ENCODE data around the gene ABHD8.

Gene ABHD8

DNA sequence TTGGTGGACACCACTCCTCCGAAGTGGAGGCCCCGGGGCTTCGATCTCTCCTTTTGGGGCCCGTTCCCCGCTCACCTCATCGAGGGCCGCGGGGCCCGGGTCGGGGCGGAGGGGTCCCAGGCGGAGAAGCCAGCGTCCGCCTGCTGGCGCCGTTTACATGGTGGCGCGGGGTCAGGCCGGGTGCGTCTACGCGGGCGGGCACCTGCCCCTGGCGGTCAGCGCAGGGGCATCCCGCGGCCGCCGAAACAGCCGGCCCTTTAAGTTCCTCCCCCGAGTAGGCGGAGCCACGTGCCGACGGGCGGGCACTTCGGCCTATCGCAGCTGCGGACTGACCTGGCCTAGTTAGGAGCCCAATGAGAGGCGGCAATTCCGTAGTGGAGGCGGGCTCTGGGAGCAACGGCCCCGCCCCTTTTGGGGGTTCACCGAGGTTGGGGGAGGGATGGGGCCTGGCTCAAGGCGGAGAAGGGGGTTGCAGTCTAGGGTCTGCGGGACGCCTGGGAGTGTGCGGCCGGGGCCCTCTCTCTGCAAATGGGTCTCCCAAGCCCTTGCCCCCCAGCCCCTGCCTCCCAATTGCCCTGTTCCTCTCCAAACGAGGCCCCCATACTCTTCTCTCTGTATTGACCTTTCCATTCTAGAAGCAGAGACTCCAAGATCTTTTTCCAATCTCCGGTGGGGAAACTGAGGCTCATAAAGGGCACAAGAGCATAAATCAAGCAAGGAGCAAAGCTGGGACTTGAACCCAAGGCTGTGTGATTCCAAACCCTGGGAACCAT lies at the start of gene ABHD8:
Gene ABHD8 (minus strand): TSS at position 259 of the 773 bp plus-strand sequence. CDS start 1,809 bp downstream, outside the sequence.
- peak; percentile 73 to 75 for ATAC-seq

DNA sequence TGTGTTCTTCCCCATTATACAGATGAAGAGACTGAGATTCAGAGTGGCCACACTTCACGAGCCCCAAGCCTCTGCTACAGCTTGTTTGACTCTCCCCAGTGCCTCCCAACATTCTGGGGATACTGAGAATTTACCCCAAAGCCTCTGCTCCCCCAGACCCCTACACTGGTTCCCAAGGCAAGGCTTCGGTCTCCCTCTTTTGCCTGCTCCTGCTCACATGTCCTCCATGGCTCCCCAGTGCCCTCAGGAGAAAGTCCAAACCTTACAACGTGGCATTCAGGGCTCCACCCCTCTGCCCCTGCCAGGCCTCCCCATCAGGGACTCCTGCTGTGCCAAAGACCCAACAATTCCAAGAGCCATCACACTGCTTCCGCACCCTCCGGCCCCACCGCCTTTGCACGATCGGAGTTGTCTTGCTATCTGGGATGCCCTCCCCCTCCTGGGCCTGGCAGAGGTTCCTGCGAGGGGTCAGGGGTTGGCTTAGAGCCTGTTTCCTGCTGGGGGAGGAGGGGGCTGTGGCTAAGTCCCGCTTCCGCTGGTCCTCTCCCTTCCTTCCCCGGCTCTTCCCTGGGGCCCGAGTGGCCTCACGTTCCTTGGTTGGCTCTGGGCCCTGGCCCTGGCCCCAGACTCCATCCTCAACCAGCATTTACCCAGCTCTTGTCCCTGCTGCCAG lies 49.5 kb upstream of the ABHD8 start:
- no peak for ATAC-seq

- ATAC-seq = no peak
Observed at GRCh38 chr19:17351815-17352435, 48.7 kb upstream of the ABHD8 start.

- no peak for ATAC-seq
Observed at GRCh38 chr19:17348700-17349099, 45.5 kb upstream of the ABHD8 start.

- ATAC-seq = no peak
Observed at GRCh38 chr19:17347877-17348276, 44.7 kb upstream of the ABHD8 start.

GRCh38 chr19:17347361-17347760 lies 44.1 kb upstream of the ABHD8 start:
- no peak for ATAC-seq

DNA sequence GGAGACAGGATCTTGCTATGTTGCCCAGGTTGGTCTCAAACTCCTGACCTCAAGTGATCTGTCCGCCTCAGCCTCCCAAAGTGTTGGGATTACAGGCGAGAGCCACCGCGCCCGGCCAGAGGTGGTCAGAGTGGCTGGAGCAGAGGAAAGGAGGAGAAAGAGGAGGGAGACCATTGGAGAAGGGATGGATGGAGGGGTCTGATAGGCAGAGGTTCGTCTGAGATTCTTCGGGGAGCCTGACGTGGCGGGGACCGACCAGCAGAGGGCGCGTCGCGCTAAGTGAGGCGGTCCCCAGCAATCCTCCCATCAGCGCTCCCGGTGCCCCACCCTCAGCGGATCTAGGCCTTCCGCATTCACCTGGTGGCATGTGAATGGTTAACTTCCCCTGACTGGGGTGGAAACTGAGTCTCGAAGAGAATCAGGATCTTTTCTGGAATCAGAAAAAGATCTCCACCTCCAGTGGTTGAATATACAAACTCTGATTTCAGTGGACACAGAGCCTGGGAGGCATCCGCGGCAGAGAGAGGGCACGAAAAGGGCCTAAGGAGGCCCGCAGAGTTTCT lies 43.0 kb upstream of the ABHD8 start:
- peak; percentile 87 to 97 for ATAC-seq

- ATAC-seq = no peak
Observed at GRCh38 chr19:17341845-17342244, 38.6 kb upstream of the ABHD8 start.

GRCh38 chr19:17341386-17341785 lies 38.2 kb upstream of the ABHD8 start:
- no peak for ATAC-seq

DNA sequence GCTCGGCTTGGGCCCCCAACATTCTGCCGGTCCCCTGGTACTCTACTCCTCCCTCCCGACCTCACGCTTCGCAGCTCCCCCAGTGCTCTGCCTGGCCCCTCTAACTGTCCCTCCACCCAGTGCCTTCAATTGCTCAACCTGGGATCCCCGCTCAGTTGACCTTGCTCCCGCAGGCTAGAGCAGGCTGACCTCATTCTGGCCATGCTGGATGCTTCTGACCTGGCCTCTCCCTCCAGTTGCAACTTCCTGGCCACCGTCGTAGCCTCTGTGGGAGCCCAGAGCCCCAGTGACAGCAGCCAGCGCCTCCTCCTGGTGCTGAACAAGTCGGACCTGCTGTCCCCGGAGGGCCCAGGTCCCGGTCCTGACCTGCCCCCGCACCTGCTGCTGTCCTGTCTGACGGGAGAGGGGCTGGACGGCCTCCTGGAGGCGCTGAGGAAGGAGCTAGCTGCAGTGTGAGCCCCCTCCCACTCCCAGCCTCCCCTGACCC lies 37.7 kb upstream of the ABHD8 start:
- ATAC-seq = no peak

- no peak for ATAC-seq
Observed at GRCh38 chr19:17340302-17340870, 37.2 kb upstream of the ABHD8 start.

GRCh38 chr19:17339088-17339741 lies 36.0 kb upstream of the ABHD8 start:
- no peak for ATAC-seq

DNA sequence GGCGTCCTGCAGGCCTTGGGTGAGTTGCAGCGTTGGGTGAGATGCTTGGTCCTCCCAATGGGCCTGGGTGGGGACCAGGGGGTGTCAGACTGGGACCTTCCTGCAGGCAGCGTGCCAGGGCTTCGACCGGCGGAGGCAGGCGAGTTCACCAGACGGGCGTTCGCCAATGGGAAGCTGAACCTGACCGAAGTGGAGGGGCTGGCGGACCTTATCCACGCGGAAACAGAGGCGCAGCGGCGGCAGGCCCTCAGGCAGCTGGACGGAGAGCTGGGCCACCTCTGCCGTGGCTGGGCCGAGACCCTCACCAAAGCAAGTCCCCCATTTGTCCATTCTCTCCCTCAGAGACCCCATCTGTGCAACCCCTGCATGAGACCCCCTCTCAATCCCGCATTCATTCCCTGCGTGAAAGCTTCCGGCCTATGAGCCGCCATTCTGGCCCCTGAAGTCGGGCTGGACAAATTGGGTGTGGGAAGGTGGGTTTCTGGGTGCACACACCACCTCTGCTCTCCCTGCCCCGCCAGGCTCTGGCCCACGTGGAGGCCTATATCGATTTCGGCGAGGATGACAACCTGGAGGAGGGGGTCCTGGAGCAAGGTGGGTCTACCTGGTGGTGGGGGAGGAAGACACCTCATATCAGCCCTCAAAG lies 35.3 kb upstream of the ABHD8 start:
- ATAC-seq = no peak

DNA sequence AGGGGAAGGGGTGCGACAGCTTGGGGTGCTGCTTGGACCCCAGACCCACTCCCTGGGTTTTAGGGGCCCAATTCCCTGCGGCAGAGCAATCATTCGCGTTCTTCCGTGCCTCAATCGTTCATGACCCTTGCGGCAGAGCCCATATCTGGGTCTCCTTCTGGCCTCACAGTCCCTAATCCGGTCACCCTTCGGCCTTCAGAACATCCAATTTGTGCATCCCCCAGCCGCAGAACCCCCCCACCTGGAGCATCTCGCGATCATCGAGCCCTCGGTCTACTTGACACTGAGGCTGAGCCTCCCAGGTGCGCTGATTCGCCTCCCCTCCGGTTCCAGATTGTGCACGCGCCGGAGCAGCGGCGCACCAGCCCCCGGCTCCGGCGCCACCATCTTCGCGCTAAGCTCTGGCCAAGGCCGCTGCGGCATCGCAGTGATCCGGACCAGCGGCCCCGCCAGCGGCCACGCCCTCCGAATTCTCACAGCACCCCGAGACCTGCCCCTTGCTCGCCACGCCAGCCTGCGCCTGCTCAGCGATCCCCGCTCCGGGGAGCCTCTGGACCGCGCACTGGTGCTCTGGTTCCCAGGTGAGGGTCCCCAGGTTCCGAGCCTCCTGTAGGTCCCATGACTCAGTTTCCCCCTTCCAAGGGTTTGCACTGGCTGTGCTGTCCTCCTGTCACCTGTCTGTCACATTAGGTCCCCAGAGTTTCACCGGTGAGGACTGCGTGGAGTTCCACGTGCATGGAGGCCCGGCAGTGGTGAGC lies 34.6 kb upstream of the ABHD8 start:
- no peak for ATAC-seq

GRCh38 chr19:17336872-17337674 lies 33.8 kb upstream of the ABHD8 start, which contains the start of gene GTPBP3:
Gene GTPBP3 (plus strand): TSS chr19:17337553. CDS start chr19:17337612, 59 bp downstream.
- peak; percentile 90 for ATAC-seq

GRCh38 chr19:17335575-17335974 lies 32.4 kb upstream of the ABHD8 start:
- ATAC-seq = no peak

DNA sequence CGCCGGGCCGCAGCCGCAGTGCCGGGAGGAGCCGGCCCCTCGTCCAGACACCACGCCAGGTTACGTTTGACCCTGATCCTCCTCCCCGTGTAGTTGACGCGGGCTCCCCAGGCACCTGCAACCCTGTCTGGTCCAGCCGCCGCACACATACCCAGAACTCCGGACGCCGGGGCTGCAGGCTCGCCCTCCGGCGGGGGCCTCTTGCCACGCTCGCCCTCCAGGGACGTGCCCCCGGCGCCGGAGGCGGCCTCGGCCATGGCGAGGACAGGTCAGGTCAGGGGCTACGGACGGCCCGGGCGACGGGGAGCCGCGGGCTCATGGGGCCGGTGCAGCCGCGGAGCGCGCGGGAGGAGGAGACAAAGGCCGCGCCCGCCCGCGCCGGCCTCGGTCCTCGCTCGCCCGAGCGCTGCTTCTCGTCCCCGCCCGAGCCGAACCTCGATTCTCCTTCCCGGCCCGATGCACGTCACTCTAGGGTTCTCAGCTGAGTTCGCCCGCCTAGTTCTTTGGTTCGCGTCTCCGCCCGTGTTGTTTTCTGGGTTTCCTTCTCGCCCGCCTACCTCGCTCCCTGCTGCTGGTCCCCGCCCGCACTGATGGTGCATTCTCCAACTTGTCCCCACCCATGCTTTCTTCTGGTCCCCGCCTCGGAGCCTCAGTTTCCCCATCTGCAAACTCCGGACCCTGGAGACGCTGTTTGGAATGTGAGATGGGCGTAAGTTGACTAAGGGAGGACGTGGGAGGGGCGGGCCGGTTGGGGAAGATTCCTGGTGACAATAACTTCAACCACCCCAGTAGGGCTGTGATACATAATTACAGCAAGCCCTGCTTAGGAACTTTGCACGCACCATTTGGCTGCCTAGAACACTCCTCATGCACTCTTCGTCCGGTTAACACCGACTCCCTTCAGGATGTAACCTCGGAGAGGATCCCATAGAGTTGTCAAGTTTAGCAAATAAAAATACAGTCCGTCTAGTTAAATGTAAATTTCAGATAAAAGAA lies 31.5 kb upstream of the ABHD8 start, which contains the start of gene ANO8:
Gene ANO8 (minus strand): TSS at position 442 of the 996 bp plus-strand sequence. CDS start 185 bp downstream, at position 257.
- peak; percentile 58 to 60 for ATAC-seq

DNA sequence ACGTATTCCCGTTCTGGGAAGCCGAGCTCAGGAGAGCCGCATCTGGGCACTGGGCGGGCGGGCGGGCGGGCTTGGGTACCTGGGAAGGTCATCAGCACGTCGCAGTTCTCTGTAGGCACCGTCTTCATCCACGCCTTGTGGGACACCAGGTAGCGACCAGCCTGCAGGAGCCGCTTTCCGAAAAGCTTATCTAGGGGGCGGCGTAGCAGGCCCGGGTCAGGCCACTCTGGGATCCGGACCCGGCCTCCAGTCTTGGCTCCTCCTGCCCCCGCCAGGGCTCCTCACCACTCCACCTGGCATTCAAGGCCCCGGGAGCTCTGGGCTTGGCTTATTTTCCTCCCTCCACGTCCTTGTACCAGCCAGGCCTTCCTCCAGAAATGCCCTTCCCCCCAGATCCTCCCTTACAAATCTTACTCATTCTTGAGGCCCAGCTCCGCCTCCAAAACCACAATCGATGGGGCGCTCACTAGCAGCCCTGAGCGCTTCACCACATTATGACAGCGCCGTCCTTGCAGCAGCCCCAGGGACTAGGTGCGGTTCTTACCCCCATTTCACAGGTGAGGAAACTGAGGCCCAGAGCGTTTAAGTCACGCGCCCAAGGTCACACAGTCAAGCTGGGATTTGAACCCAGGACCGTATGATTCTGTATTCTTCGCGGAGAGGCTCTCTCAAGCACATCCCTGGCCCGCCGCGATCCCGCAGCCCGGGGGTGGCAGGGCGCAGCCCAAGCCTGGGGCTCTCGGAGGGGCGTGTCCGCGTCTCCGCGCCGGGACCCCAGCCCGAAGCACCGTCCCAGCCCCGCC lies 30.6 kb upstream of the ABHD8 start:
- peak; percentile 51 to 62 for ATAC-seq

Measured in activated CD4-positive, CD25-positive, alpha-beta regulatory T cell treated with anti-CD3 and anti-CD28 coated beads, Interleukin-2, amount 50 U/mL, for 24 hours (primary cell).